ENCODE data around the gene KCNMA1.

KCNMA1 gene

GRCh38 chr10:77168861-77169260 lies 468.7 kb downstream of the KCNMA1 start:
- DNase-seq (ENCODE audit: low read depth, low spot score), result no peak
- H3K9me3 ChIP-seq (ENCODE audit: control insufficient read depth, insufficient read depth, low read length), result no peaks in the 10 kb centered on the region
- H3K4me3 ChIP-seq (ENCODE audit: low read length), result no peak overlapping the region
- H3K36me3 ChIP-seq (ENCODE audit: control insufficient read depth, insufficient read depth, low read length), result no peaks in the 10 kb centered on the region
- no peaks in the 10 kb centered on the region for H3K4me1 ChIP-seq (ENCODE audit: control insufficient read depth, insufficient read depth, low read length)
- H3K27me3 ChIP-seq (ENCODE audit: control insufficient read depth, insufficient read depth, low read length), result no peaks in the 10 kb centered on the region
- H3K27ac ChIP-seq (ENCODE audit: low read length), result no peak overlapping the region
- no CpG with 5 or more reads among the region's 2 CpGs for WGBS (ENCODE audit: insufficient coverage, insufficient read length)

GRCh38 chr10:77168161-77168560 lies 469.4 kb downstream of the KCNMA1 start:
- Histone ChIP-seq H3K27me3 (ENCODE audit: control insufficient read depth, insufficient read depth, low read length) (no peaks in the 10 kb centered on the region), H3K36me3 (ENCODE audit: control insufficient read depth, insufficient read depth, low read length) (no peaks in the 10 kb centered on the region), H3K4me3 (ENCODE audit: low read length) (no peak overlapping the region), H3K9me3 (ENCODE audit: control insufficient read depth, insufficient read depth, low read length) (no peaks in the 10 kb centered on the region), H3K27ac (ENCODE audit: low read length) (no peak overlapping the region), H3K4me1 (ENCODE audit: control insufficient read depth, insufficient read depth, low read length) (no peaks in the 10 kb centered on the region)
- WGBS (ENCODE audit: insufficient coverage, insufficient read length), result no CpG with 5 or more reads among the region's 2 CpGs
- no peak for DNase-seq (ENCODE audit: low read depth, low spot score)

GRCh38 chr10:77165445-77166208 lies 472.0 kb downstream of the KCNMA1 start:
- no peak overlapping the region for H3K27ac ChIP-seq (ENCODE audit: low read length)
- H3K36me3 ChIP-seq (ENCODE audit: control insufficient read depth, insufficient read depth, low read length), result no peaks in the 10 kb centered on the region
- no peaks in the 10 kb centered on the region for H3K9me3 ChIP-seq (ENCODE audit: control insufficient read depth, insufficient read depth, low read length)
- H3K4me1 ChIP-seq (ENCODE audit: control insufficient read depth, insufficient read depth, low read length), result no peaks in the 10 kb centered on the region
- WGBS (ENCODE audit: insufficient coverage, insufficient read length), result no CpG with 5 or more reads among the region's 13 CpGs
- DNase-seq (ENCODE audit: low read depth, low spot score), result peak; percentile 80
- H3K27me3 ChIP-seq (ENCODE audit: control insufficient read depth, insufficient read depth, low read length), result no peaks in the 10 kb centered on the region
- H3K4me3 ChIP-seq (ENCODE audit: low read length), result no peak overlapping the region

GRCh38 chr10:77164616-77165311 lies 472.8 kb downstream of the KCNMA1 start:
- Histone ChIP-seq H3K9me3 (ENCODE audit: control insufficient read depth, insufficient read depth, low read length) (no peaks in the 10 kb centered on the region), H3K27me3 (ENCODE audit: control insufficient read depth, insufficient read depth, low read length) (no peaks in the 10 kb centered on the region), H3K36me3 (ENCODE audit: control insufficient read depth, insufficient read depth, low read length) (no peaks in the 10 kb centered on the region), H3K4me3 (ENCODE audit: low read length) (no peak overlapping the region), H3K27ac (ENCODE audit: low read length) (no peak overlapping the region), H3K4me1 (ENCODE audit: control insufficient read depth, insufficient read depth, low read length) (no peaks in the 10 kb centered on the region)
- no peak for DNase-seq (ENCODE audit: low read depth, low spot score)
- no CpG with 5 or more reads among the region's 5 CpGs for WGBS (ENCODE audit: insufficient coverage, insufficient read length)

- Histone ChIP-seq H3K4me1 (ENCODE audit: control insufficient read depth, insufficient read depth, low read length) (no peaks in the 10 kb centered on the region), H3K27ac (ENCODE audit: low read length) (no peak overlapping the region), H3K27me3 (ENCODE audit: control insufficient read depth, insufficient read depth, low read length) (no peaks in the 10 kb centered on the region), H3K36me3 (ENCODE audit: control insufficient read depth, insufficient read depth, low read length) (no peaks in the 10 kb centered on the region), H3K4me3 (ENCODE audit: low read length) (no peak overlapping the region), H3K9me3 (ENCODE audit: control insufficient read depth, insufficient read depth, low read length) (no peaks in the 10 kb centered on the region)
- DNase-seq (ENCODE audit: low read depth, low spot score), result no peak
- no CpG with 5 or more reads among the region's 4 CpGs for WGBS (ENCODE audit: insufficient coverage, insufficient read length)
These were observed 473.8 kb downstream of the KCNMA1 start for GRCh38 chr10:77163670-77164348.

GRCh38 chr10:77162697-77163096 lies 474.9 kb downstream of the KCNMA1 start:
- Histone ChIP-seq H3K27me3 (ENCODE audit: control insufficient read depth, insufficient read depth, low read length) (no peaks in the 10 kb centered on the region), H3K36me3 (ENCODE audit: control insufficient read depth, insufficient read depth, low read length) (no peaks in the 10 kb centered on the region), H3K9me3 (ENCODE audit: control insufficient read depth, insufficient read depth, low read length) (no peaks in the 10 kb centered on the region), H3K4me3 (ENCODE audit: low read length) (no peak overlapping the region), H3K4me1 (ENCODE audit: control insufficient read depth, insufficient read depth, low read length) (0 out of 2 replicates have a peak, but pooled peaks cover under 1% of the 10 kb centered on the region), H3K27ac (ENCODE audit: low read length) (no peak overlapping the region)
- WGBS (ENCODE audit: insufficient coverage, insufficient read length), result no CpG with 5 or more reads among the region's 4 CpGs
- DNase-seq (ENCODE audit: low read depth, low spot score), result no peak

- H3K27me3 ChIP-seq (ENCODE audit: control insufficient read depth, insufficient read depth, low read length), result no peaks in the 10 kb centered on the region
- H3K36me3 ChIP-seq (ENCODE audit: control insufficient read depth, insufficient read depth, low read length), result no peaks in the 10 kb centered on the region
- H3K4me3 ChIP-seq (ENCODE audit: low read length), result no peak overlapping the region
- DNase-seq (ENCODE audit: low read depth, low spot score), result no peak
- no CpG with 5 or more reads among the region's 1 CpG for WGBS (ENCODE audit: insufficient coverage, insufficient read length)
- no peaks in the 10 kb centered on the region for H3K9me3 ChIP-seq (ENCODE audit: control insufficient read depth, insufficient read depth, low read length)
- H3K27ac ChIP-seq (ENCODE audit: low read length), result no peak overlapping the region
- H3K4me1 ChIP-seq (ENCODE audit: control insufficient read depth, insufficient read depth, low read length), result 0 out of 2 replicates have a peak, but pooled peaks cover 1% of the 10 kb centered on the region
These were observed 476.9 kb downstream of the KCNMA1 start for GRCh38 chr10:77160679-77161078.

GRCh38 chr10:77159538-77160110 lies 478.0 kb downstream of the KCNMA1 start:
- Histone ChIP-seq H3K36me3 (ENCODE audit: control insufficient read depth, insufficient read depth, low read length) (no peaks in the 10 kb centered on the region), H3K4me3 (ENCODE audit: low read length) (no peak overlapping the region), H3K9me3 (ENCODE audit: control insufficient read depth, insufficient read depth, low read length) (no peaks in the 10 kb centered on the region), H3K4me1 (ENCODE audit: control insufficient read depth, insufficient read depth, low read length) (0 out of 2 replicates have a peak, but pooled peaks cover 1% of the 10 kb centered on the region), H3K27me3 (ENCODE audit: control insufficient read depth, insufficient read depth, low read length) (no peaks in the 10 kb centered on the region), H3K27ac (ENCODE audit: low read length) (no peak overlapping the region)
- DNase-seq (ENCODE audit: low read depth, low spot score), result no peak
- WGBS (ENCODE audit: insufficient coverage, insufficient read length), result no CpG with 5 or more reads among the region's 2 CpGs

- Histone ChIP-seq H3K36me3 (ENCODE audit: control insufficient read depth, insufficient read depth, low read length) (no peaks in the 10 kb centered on the region), H3K27ac (ENCODE audit: low read length) (no peak overlapping the region), H3K27me3 (ENCODE audit: control insufficient read depth, insufficient read depth, low read length) (no peaks in the 10 kb centered on the region), H3K4me1 (ENCODE audit: control insufficient read depth, insufficient read depth, low read length) (0 out of 2 replicates have a peak, but pooled peaks cover 1% of the 10 kb centered on the region), H3K9me3 (ENCODE audit: control insufficient read depth, insufficient read depth, low read length) (no peaks in the 10 kb centered on the region), H3K4me3 (ENCODE audit: low read length) (no peak overlapping the region)
- WGBS (ENCODE audit: insufficient coverage, insufficient read length), result no CpG with 5 or more reads among the region's 3 CpGs
- no peak for DNase-seq (ENCODE audit: low read depth, low spot score)
These were observed 478.9 kb downstream of the KCNMA1 start for GRCh38 chr10:77158666-77159065.

Data from iPS DF 6.9 (cell line).